Peyer's patch (tissue), 4 donors: Measurements from ENCODE around the gene CEND1. TPM values are rescaled to one million over a fixed set of nuclear protein-coding genes. Genes with fewer than 3 reads are reported as not detected.

Experiments
- DNase-seq, 3 donors: peaks; one replicate each; pipeline ENCODE4 v3.0.0-alpha.2; 2017 to 2019
- H3K27ac ChIP-seq, 4 donors: fragments of 200-600 bp; sonication (generic); one replicate each; pipeline ENCODE4 v1.5.1; 2016 to 2019
- H3K27me3 ChIP-seq, 2 donors: fragments of 200-600 bp; sonication (generic); one replicate each; pipeline ENCODE4 v1.5.1; 2019
- H3K36me3 ChIP-seq, 3 donors: fragments of 200-600 bp; sonication (generic); one replicate each; pipeline ENCODE4 v1.5.1; 2016 to 2019
- H3K4me1 ChIP-seq, 4 donors: fragments of 200-600 bp; sonication (generic); one replicate each; pipeline ENCODE4 v1.5.1; 2016 to 2019
- H3K4me3 ChIP-seq, 4 donors: fragments of 200-600 bp; sonication (generic); 1 replicate in 3 of 4; 2 replicates in 1 of 4; pipeline ENCODE4 v1.5.1; 2016 to 2019; ENCODE audit warnings: mild to moderate bottlenecking in 1 of 4
- H3K9me3 ChIP-seq, 4 donors: fragments of 200-600 bp; sonication (generic); one replicate each; pipeline ENCODE4 v1.5.1; 2016 to 2019; ENCODE audit warnings: mild to moderate bottlenecking in 1 of 4
- CTCF ChIP-seq, 6 experiments: fragments of 450-650 bp in 4 of 6; fragments of 200-600 bp in 2 of 6; sonication (generic) in 1 of 6; IDR thresholded peaks; one replicate each; pipeline ENCODE4 v1.5.1; 2017 to 2019; ENCODE audit warnings: antibody characterized with exemption in 6 of 6, mild to moderate bottlenecking in 3 of 6, moderate library complexity in 1 of 6
- POLR2A ChIP-seq, 2 donors: fragments of 450-650 bp; IDR thresholded peaks; one replicate each; pipeline ENCODE4 v1.5.1; 2017; ENCODE audit warnings: antibody characterized with exemption in 2 of 2, mild to moderate bottlenecking in 2 of 2, moderate library complexity in 2 of 2
- total RNA-seq, 4 donors: library from RNA; depleted of rRNA; stranded (reverse); fragments of >200 nt; gene quantifications; one replicate each; pipeline ENCODE4 v1.1.0, GENCODE V29; 2016

Gene CEND1
- total RNA-seq, 4 donors from 2014 or later, result not detected

GRCh38 chr11:823441-824291 lies 33.8 kb upstream of the CEND1 start:
- Histone ChIP-seq H3K4me1 (peaks cover 16 to 65% (median 32%) of the 10 kb centered on the region in 4 donors), H3K36me3 (peaks cover 0 to 38% (median 0%) of the 10 kb centered on the region in 3 donors), H3K27me3 (peaks cover 0 to 3% of the 10 kb centered on the region in 2 donors), H3K9me3 (no peaks in the 10 kb centered on the region), H3K4me3 (no peak overlapping the region), H3K27ac (no peak overlapping the region)
- no peak for DNase-seq
- TF ChIP-seq CTCF (IDR thresholded peaks at IDR 0.05) (no peak), POLR2A (IDR thresholded peaks at IDR 0.05) (no peak)

- H3K4me1 ChIP-seq, result peaks cover 12 to 48% (median 22%) of the 10 kb centered on the region in 4 donors
- H3K36me3 ChIP-seq, result peaks cover 0 to 38% (median 0%) of the 10 kb centered on the region in 3 donors
- no peaks in the 10 kb centered on the region for H3K9me3 ChIP-seq
- peak overlapping the region in 2 of 4 donors; percentile 75 to 78 for H3K4me3 ChIP-seq
- no peaks in the 10 kb centered on the region for H3K27me3 ChIP-seq
- no peak for DNase-seq
- peak overlapping the region in 3 of 4 donors; percentile 96 to 98 (median 97) for H3K27ac ChIP-seq
- TF ChIP-seq CTCF (IDR thresholded peaks at IDR 0.05), result no peak
- no peak for TF ChIP-seq POLR2A (IDR thresholded peaks at IDR 0.05)
These were observed 31.9 kb upstream of the CEND1 start for GRCh38 chr11:821512-822371.

- Histone ChIP-seq H3K27me3 (no peaks in the 10 kb centered on the region), H3K36me3 (peaks cover 0 to 38% (median 0%) of the 10 kb centered on the region in 3 donors), H3K27ac (peak overlapping the region; percentile 96 to 98 (median 96)), H3K4me3 (peak overlapping the region; percentile 75 to 97 (median 80)), H3K9me3 (no peaks in the 10 kb centered on the region), H3K4me1 (peaks cover 7 to 39% (median 18%) of the 10 kb centered on the region in 4 donors)
- TF ChIP-seq POLR2A (IDR thresholded peaks at IDR 0.05) (peak; percentile 56 to 57), CTCF (IDR thresholded peaks at IDR 0.05) (peak in 2 of 6 experiments; percentile 7 to 14)
- DNase-seq, result peak in 2 of 3 donors; percentile 86 to 88
These were observed 31.0 kb upstream of the CEND1 start for GRCh38 chr11:820655-821511.

- H3K27me3 ChIP-seq, result no peaks in the 10 kb centered on the region
- peak overlapping the region; percentile 75 to 97 (median 80) for H3K4me3 ChIP-seq
- TF ChIP-seq POLR2A (IDR thresholded peaks at IDR 0.05), result peak; percentile 87 to 90
- TF ChIP-seq CTCF (IDR thresholded peaks at IDR 0.05), result no peak
- peaks cover 5 to 31% (median 18%) of the 10 kb centered on the region in 4 donors for H3K4me1 ChIP-seq
- peak; percentile 96 to 98 (median 98) for DNase-seq
- peak overlapping the region; percentile 96 to 98 (median 96) for H3K27ac ChIP-seq
- H3K36me3 ChIP-seq, result peaks cover 0 to 32% (median 0%) of the 10 kb centered on the region in 3 donors
- H3K9me3 ChIP-seq, result no peaks in the 10 kb centered on the region
These were observed 30.2 kb upstream of the CEND1 start for GRCh38 chr11:819943-820649.
